Measurements from ENCODE around the gene CDK17.
"Not testable (repeated sequence)": the region's sequence is repeated elsewhere in the genome, so short reads cannot be mapped to it uniquely, and the experiment has no call there.

The CDK17 gene

GRCh38 chr12:96344124-96344695, 56.0 kb downstream of the CDK17 start:
- H3K27ac Mint-ChIP-seq: peak overlapping the region; percentile 31
- DNase-seq: no peak
- peaks cover 27 to 47% of the 10 kb centered on the region in 2 donors for H3K4me1 Mint-ChIP-seq
- no peaks in the 10 kb centered on the region for H3K27me3 Mint-ChIP-seq
- ATAC-seq (replicated peaks): no peak
- peaks cover 29 to 30% of the 10 kb centered on the region in 2 donors for H3K36me3 Mint-ChIP-seq
- H3K4me3 Mint-ChIP-seq: no peak overlapping the region
- H3K9me3 Mint-ChIP-seq: peaks cover 8 to 14% of the 10 kb centered on the region in 2 donors

GRCh38 chr12:96343347-96343954, 56.8 kb downstream of the CDK17 start:
- Mint-ChIP-seq H3K36me3 (peaks cover 35% of the 10 kb centered on the region in 2 donors), H3K9me3 (peaks cover 8 to 14% of the 10 kb centered on the region in 2 donors), H3K4me3 (peak overlapping the region in 1 of 2 donors; percentile 36), H3K27me3 (no peaks in the 10 kb centered on the region), H3K27ac (peak overlapping the region; percentile 20), H3K4me1 (peaks cover 28 to 48% of the 10 kb centered on the region in 2 donors)
- DNase-seq: no peak
- ATAC-seq (replicated peaks): peak; percentile 62 to 65

- peaks cover 22 to 34% of the 10 kb centered on the region in 2 donors for H3K4me1 Mint-ChIP-seq
- not testable (repeated sequence) for H3K27me3 Mint-ChIP-seq; DNase-seq; H3K4me3 Mint-ChIP-seq; H3K27ac Mint-ChIP-seq; ATAC-seq (replicated peaks)
- peaks cover 14 to 25% of the 10 kb centered on the region in 2 donors for H3K9me3 Mint-ChIP-seq
- peaks cover 41 to 46% of the 10 kb centered on the region in 2 donors for H3K36me3 Mint-ChIP-seq
Observed at GRCh38 chr12:96339666-96340065, 60.6 kb downstream of the CDK17 start.

- H3K9me3 Mint-ChIP-seq: peaks cover 11 to 20% of the 10 kb centered on the region in 2 donors
- ATAC-seq (replicated peaks) (no peak), DNase-seq (no peak)
- H3K27me3 Mint-ChIP-seq: no peaks in the 10 kb centered on the region
- peaks cover 20 to 32% of the 10 kb centered on the region in 2 donors for H3K4me1 Mint-ChIP-seq
- H3K36me3 Mint-ChIP-seq: peaks cover 35 to 40% of the 10 kb centered on the region in 2 donors
- H3K4me3 Mint-ChIP-seq: no peak overlapping the region
- no peak overlapping the region for H3K27ac Mint-ChIP-seq
Observed at GRCh38 chr12:96338852-96339471, 61.3 kb downstream of the CDK17 start.

GRCh38 chr12:96337953-96338352, 62.3 kb downstream of the CDK17 start:
- peaks cover 15 to 22% of the 10 kb centered on the region in 2 donors for H3K4me1 Mint-ChIP-seq
- DNase-seq (no peak), ATAC-seq (replicated peaks) (no peak)
- no peak overlapping the region for H3K27ac Mint-ChIP-seq
- H3K4me3 Mint-ChIP-seq: no peak overlapping the region
- peaks cover 26 to 33% of the 10 kb centered on the region in 2 donors for H3K36me3 Mint-ChIP-seq
- no peaks in the 10 kb centered on the region for H3K27me3 Mint-ChIP-seq
- peaks cover 9 to 11% of the 10 kb centered on the region in 2 donors for H3K9me3 Mint-ChIP-seq

- H3K9me3 Mint-ChIP-seq: peaks cover 9 to 11% of the 10 kb centered on the region in 2 donors
- peaks cover 23 to 33% of the 10 kb centered on the region in 2 donors for H3K36me3 Mint-ChIP-seq
- no peak for ATAC-seq (replicated peaks)
- peaks cover 15 to 21% of the 10 kb centered on the region in 2 donors for H3K4me1 Mint-ChIP-seq
- no peak overlapping the region for H3K4me3 Mint-ChIP-seq
- H3K27me3 Mint-ChIP-seq: no peaks in the 10 kb centered on the region
- H3K27ac Mint-ChIP-seq: no peak overlapping the region
- DNase-seq: no peak
Observed at GRCh38 chr12:96336489-96336888, 63.8 kb downstream of the CDK17 start.

- H3K4me3 Mint-ChIP-seq: no peak overlapping the region
- H3K27me3 Mint-ChIP-seq: no peaks in the 10 kb centered on the region
- DNase-seq (no peak), ATAC-seq (replicated peaks) (peak; percentile 62 to 82)
- peaks cover 9 to 11% of the 10 kb centered on the region in 2 donors for H3K9me3 Mint-ChIP-seq
- peaks cover 23 to 36% of the 10 kb centered on the region in 2 donors for H3K36me3 Mint-ChIP-seq
- H3K4me1 Mint-ChIP-seq: peaks cover 12 to 15% of the 10 kb centered on the region in 2 donors
- H3K27ac Mint-ChIP-seq: no peak overlapping the region
Observed at GRCh38 chr12:96335270-96335669, 65.0 kb downstream of the CDK17 start.

- Mint-ChIP-seq H3K4me3 (no peak overlapping the region), H3K27ac (no peak overlapping the region), H3K36me3 (peaks cover 24 to 38% of the 10 kb centered on the region in 2 donors), H3K9me3 (peaks cover 9 to 11% of the 10 kb centered on the region in 2 donors), H3K4me1 (peaks cover 12 to 15% of the 10 kb centered on the region in 2 donors), H3K27me3 (no peaks in the 10 kb centered on the region)
- ATAC-seq (replicated peaks) (no peak), DNase-seq (no peak)
Observed at GRCh38 chr12:96334502-96334901, 65.7 kb downstream of the CDK17 start.

GRCh38 chr12:96329545-96329944, 70.7 kb downstream of the CDK17 start:
- Mint-ChIP-seq H3K36me3 (peaks cover 18 to 28% of the 10 kb centered on the region in 2 donors), H3K4me1 (peaks cover 23 to 37% of the 10 kb centered on the region in 2 donors), H3K27ac (peak overlapping the region; percentile 14), H3K9me3 (no peaks in the 10 kb centered on the region), H3K27me3 (no peaks in the 10 kb centered on the region), H3K4me3 (no peak overlapping the region)
- ATAC-seq (replicated peaks) (no peak), DNase-seq (no peak)

GRCh38 chr12:96329018-96329417, 71.2 kb downstream of the CDK17 start:
- no peak for ATAC-seq (replicated peaks)
- peaks cover 21 to 32% of the 10 kb centered on the region in 2 donors for H3K36me3 Mint-ChIP-seq
- H3K27ac Mint-ChIP-seq: no peak overlapping the region
- H3K4me3 Mint-ChIP-seq: no peak overlapping the region
- no peaks in the 10 kb centered on the region for H3K27me3 Mint-ChIP-seq
- no peaks in the 10 kb centered on the region for H3K9me3 Mint-ChIP-seq
- DNase-seq: no peak
- peaks cover 25 to 37% of the 10 kb centered on the region in 2 donors for H3K4me1 Mint-ChIP-seq

GRCh38 chr12:96327889-96328288, 72.3 kb downstream of the CDK17 start:
- ATAC-seq (replicated peaks): peak; percentile 52 to 54
- Mint-ChIP-seq H3K4me3 (no peak overlapping the region), H3K4me1 (peaks cover 30 to 42% of the 10 kb centered on the region in 2 donors), H3K27ac (no peak overlapping the region), H3K27me3 (no peaks in the 10 kb centered on the region), H3K9me3 (no peaks in the 10 kb centered on the region), H3K36me3 (peaks cover 27 to 34% of the 10 kb centered on the region in 2 donors)
- no peak for DNase-seq

GRCh38 chr12:96327346-96327745, 72.9 kb downstream of the CDK17 start:
- H3K27me3 Mint-ChIP-seq: no peaks in the 10 kb centered on the region
- peaks cover 30 to 42% of the 10 kb centered on the region in 2 donors for H3K4me1 Mint-ChIP-seq
- H3K27ac Mint-ChIP-seq: no peak overlapping the region
- peaks cover 29 to 35% of the 10 kb centered on the region in 2 donors for H3K36me3 Mint-ChIP-seq
- ATAC-seq (replicated peaks) (peak; percentile 92 to 93), DNase-seq (no peak)
- no peak overlapping the region for H3K4me3 Mint-ChIP-seq
- H3K9me3 Mint-ChIP-seq: no peaks in the 10 kb centered on the region

- no peaks in the 10 kb centered on the region for H3K27me3 Mint-ChIP-seq
- H3K27ac Mint-ChIP-seq: peak overlapping the region; percentile 65
- H3K4me3 Mint-ChIP-seq: peak overlapping the region in 1 of 2 donors; percentile 39
- peaks cover 33 to 41% of the 10 kb centered on the region in 2 donors for H3K36me3 Mint-ChIP-seq
- ATAC-seq (replicated peaks) (no peak), DNase-seq (no peak)
- no peaks in the 10 kb centered on the region for H3K9me3 Mint-ChIP-seq
- H3K4me1 Mint-ChIP-seq: peaks cover 30 to 42% of the 10 kb centered on the region in 2 donors
Observed at GRCh38 chr12:96326628-96327227, 73.5 kb downstream of the CDK17 start.

GRCh38 chr12:96323906-96324305, 76.3 kb downstream of the CDK17 start:
- H3K27me3 Mint-ChIP-seq: no peaks in the 10 kb centered on the region
- H3K36me3 Mint-ChIP-seq: peaks cover 31 to 37% of the 10 kb centered on the region in 2 donors
- no peak overlapping the region for H3K4me3 Mint-ChIP-seq
- no peaks in the 10 kb centered on the region for H3K9me3 Mint-ChIP-seq
- H3K27ac Mint-ChIP-seq: no peak overlapping the region
- DNase-seq: no peak
- no peak for ATAC-seq (replicated peaks)
- peaks cover 29 to 41% of the 10 kb centered on the region in 2 donors for H3K4me1 Mint-ChIP-seq
